Adipose tissue (tissue), 3 donors: ENCODE data around the gene HEATR5A. TPM values are rescaled to one million over a fixed set of nuclear protein-coding genes. Genes with fewer than 3 reads are reported as not detected.
A peak's percentile ranks its signal among the peaks of the same experiment; 100 is the strongest.
"Not testable (repeated sequence)": the region's sequence is repeated elsewhere in the genome, so short reads cannot be mapped to it uniquely, and the experiment has no call there.

ENCODE experiments used
- H3K27ac ChIP-seq: one replicate; pipeline ENCODE4 v1.5.1; 2013; ENCODE audit warnings: low read depth, low read length
- WGBS, 3 donors: extraction: QIAGEN DNeasy Blood & Tissue Kit; methylation state at CpG; one replicate each; pipeline ENCODE4 v1.1.7; 2013; 5-methylcytosine and 5-hydroxymethylcytosine counted together
- polyA plus RNA-seq, 3 donors: library from polyadenylated mRNA; stranded (reverse); fragments of 200-250 nt; gene quantifications; one replicate each; pipeline ENCODE4 v1.2.3, GENCODE V29; 2013
- donor health status: healthy with polysubstance abuse.
- donor health status: Bipolar disorder and iron deficiency.
- donor health status: healthy.

The HEATR5A gene
- polyA plus RNA-seq: 10 to 100 TPM in 1 of 3 donors, 1 to 10 TPM in 2; 3.8 to 10.8 (median 7.8) TPM

- no peak within 1 kb of the TSS for H3K27ac ChIP-seq
- WGBS, 3 donors: 1 to 2% (median 2%) methylated on average over 56 of the region's 56 CpGs
These were observed at the start of gene HEATR5A for GRCh38 chr14:31420319-31421111. HEATR5A (minus strand) TSS chr14:31420550; CDS start chr14:31402975, 17,575 bp downstream.

DNA sequence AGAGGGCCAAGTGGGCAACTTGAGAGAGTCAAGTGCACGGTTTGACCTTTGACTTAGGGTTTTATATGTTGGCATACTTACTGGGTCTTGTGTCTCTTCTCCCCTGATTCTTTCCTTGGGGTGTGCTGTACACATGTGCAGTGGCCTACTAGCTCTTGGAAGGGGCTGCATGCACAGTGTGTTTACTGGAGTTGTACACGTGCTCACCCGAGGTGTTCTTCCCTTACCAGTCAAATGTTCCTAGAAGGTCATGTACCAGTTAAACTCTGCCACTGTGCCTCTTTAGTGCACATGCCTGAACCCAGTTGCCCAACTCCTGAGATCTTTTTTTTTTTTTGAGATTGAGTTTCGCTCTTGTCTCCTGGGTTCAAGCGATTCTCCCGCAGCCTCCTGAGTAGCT, 46.2 kb upstream of the HEATR5A start:
- 85 to 90% (median 85%) methylated on average over 6 of the region's 6 CpGs for WGBS, 3 donors
- H3K27ac ChIP-seq: no peak overlapping the region

DNA sequence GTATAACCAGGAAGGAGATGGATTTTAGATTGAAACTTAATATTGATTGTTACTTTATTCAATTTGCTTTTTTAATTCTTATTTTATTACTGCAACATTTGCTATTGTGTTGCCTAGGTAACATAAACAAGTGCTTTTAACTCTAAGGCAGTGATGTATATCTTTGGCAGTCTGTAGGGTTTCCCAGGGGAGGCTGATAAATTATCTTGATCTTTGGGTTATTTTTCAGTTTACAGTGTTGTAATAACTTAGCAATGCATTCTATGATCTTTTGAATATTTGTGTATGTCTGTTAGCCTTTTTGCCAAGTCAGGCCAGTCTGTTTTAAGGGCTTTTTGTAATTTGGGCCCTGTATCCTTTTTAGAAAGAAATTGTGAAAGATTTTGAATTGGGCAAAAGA, 44.8 kb upstream of the HEATR5A start:
- no peak overlapping the region for H3K27ac ChIP-seq

DNA sequence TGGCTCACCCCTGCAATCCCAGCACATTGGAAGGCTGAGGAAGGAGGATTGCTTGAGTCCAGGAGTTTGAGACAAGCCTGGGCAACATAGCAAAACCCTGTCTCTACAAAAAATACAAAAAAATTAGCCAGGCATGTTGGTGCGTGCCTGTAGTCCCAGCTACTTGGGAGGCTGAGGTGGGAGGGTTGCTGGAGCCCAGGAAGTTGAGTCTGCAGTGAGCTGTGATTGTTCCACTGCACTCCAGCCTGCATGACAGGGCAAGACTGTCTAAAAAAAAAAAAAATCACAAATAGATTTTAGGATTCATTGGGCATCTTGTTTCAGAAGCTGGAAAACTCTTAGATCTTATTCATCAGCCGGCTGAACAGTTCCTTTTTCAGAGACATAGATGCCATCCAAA, 42.1 kb upstream of the HEATR5A start:
- not testable (repeated sequence) for H3K27ac ChIP-seq
- 87 to 89% (median 87%) methylated on average over 2 of the region's 2 CpGs for WGBS, 3 donors

GRCh38 chr14:31461545-31461944, 41.2 kb upstream of the HEATR5A start:
- WGBS, 3 donors: 79 to 84% (median 82%) methylated on average over 3 of the region's 3 CpGs
- no peak overlapping the region for H3K27ac ChIP-seq

DNA sequence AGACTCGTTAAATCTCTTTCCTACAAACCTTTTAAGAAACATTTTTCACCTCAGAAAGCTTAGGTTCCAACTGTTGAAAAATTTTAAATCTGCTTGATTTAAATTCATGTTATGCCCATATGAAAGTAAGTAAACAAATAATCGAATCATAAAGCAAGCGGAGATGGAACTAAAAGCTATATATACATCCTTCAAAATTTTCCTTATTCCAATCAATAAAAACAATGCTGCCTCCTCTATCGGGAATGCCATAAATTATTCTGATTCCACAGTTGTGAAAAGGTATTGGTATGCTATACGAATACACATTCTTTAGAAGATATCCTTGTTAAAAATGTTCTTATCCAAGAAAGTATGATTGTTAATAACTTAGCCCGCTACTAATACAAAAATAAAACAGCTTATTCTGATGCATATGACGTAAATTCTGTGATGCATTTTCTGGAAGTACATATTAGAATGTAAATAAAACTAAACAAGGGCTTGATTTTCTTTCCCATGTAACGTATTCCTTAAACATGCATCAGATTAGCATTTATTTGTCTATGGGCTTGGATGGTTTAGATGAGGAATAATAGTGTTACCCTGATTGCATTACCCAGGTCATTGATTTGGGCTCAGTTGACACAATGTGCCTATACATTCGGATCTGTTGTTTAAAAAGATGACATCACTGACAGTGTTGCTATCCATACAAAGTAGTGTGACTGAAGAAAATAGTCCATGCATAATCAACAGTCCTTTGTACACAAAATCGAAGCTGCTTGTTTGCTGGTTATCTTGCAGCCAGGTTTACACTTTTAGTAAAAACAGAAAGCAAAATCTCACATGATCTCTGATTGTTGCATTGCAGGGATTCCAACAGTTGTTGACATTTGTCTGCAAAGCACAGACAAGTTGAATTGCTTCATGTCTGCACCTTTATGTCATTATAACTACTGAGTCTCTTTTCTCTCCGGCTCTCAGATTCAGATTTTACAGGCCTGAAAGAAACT, 37.6 kb upstream of the HEATR5A start:
- no peak overlapping the region for H3K27ac ChIP-seq
- 43 to 56% (median 55%) methylated on average over 11 of the region's 11 CpGs for WGBS, 3 donors

DNA sequence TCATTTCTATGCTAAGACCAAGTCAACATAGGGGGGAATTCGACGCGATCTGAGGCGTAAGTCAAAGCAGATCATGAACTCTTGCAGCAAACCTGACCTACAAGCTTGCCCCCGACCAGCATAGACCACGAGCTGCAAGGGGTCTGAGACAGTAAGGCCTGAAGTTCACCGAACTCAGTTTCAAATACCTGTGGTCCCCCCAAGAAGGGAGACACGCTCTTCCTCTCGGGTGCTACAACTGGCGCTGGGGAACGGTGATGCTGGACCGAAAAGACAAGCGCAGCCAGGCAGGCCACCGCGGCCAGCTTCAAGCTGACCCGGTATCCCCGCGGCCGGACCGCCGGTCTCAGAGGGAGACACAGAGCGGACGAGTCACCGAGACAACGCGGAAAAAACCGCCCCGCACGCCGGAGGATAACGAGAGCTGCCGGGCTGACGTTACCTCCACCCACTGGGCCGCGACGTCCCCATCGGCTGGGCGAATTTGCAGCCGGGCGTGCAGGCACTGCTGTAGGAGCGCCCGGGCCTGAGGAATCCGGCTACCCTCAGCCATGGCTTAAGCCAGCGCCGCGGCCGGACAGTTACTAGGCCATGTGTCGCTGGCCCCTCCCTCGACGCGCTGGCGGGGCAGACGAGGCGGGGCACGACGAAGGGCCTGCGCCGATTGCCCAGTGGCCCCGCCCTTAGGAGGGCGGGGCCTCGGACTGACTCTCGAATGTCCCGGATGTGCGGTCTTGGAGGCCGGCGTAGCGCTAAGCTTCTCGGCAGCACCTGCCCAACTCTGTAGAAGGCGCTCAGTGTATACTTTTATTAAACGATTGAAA, 36.7 kb upstream of the HEATR5A start, which contains the start of gene DTD2:
Gene DTD2, minus strand, starts transcription at position 666 of the 824 bp plus-strand sequence. Its CDS starts 113 bp downstream, at position 553.
- WGBS, 3 donors: 2 to 4% (median 2%) methylated on average over 70 of the region's 70 CpGs
- H3K27ac ChIP-seq: peak within 1 kb of the TSS; percentile 21

DNA sequence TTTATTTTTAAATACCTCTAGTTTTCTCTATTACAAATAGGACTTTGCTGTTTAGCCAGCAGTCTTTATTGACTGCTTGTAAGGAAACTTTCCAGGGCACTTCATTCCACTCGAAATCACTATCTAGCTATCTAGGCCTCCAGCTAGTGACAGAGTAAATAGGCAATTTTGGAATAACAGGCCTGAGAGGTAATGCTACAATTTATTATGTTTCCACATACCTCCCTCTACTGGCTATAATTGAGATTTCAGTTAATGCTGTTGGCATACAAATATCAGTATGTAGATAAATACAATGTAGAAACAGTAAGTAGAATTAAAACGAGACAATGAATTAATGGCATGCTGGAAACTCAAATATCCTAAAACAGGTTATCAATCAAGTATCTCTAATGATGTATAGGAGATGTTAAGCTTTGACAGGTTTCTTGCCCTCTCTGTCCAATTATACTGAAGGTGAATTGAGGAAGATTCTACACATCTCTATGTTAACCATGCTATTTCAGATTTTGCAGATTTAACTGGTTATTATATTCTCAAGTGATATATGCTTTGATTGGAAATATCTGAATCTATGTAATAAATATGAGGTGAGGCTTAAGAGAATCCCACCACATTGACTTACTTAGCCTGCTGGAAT, 29.7 kb upstream of the HEATR5A start:
- no peak overlapping the region for H3K27ac ChIP-seq
- 20 to 45% (median 43%) methylated on average over 2 of the region's 2 CpGs for WGBS, 3 donors

- 65 to 83% (median 77%) methylated on average over 8 of the region's 8 CpGs for WGBS, 3 donors
- no peak overlapping the region for H3K27ac ChIP-seq
These were observed 28.8 kb upstream of the HEATR5A start for GRCh38 chr14:31449136-31449535.

- 70 to 89% (median 85%) methylated on average over 1 of the region's 1 CpG for WGBS, 3 donors
These were observed 25.4 kb upstream of the HEATR5A start for GRCh38 chr14:31445703-31446102.

GRCh38 chr14:31442284-31442683, 21.9 kb upstream of the HEATR5A start:
- H3K27ac ChIP-seq: no peak overlapping the region
- WGBS, 3 donors: 76 to 90% (median 88%) methylated on average over 6 of the region's 6 CpGs

More at GRCh38 chr14:31445703-31446102, 25.4 kb upstream of the HEATR5A start:
- H3K27ac ChIP-seq: no peak overlapping the region

- 49 to 82% (median 80%) methylated on average over 7 of the region's 7 CpGs for WGBS, 3 donors
- no peak overlapping the region for H3K27ac ChIP-seq
These were observed 21.1 kb upstream of the HEATR5A start for GRCh38 chr14:31441273-31442111.

DNA sequence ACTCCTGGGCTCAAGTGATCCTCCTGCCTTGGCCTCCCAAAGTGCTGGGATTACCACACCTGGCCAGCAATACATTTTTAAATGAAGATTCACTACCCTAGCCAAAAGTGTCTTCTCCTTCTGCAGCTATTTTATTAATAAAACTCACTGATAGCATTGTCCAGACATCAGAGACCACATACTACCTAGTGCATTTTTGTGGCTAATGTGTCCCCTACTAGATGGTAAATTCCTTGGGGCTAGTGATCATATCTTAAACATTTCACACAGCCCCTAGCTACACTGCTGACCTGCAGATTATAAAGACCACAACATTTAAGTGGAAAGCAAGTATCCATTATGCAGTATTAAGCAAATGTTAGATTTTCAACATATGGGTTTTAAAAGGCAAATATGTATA, 19.9 kb upstream of the HEATR5A start:
- no peak overlapping the region for H3K27ac ChIP-seq

- H3K27ac ChIP-seq: no peak overlapping the region
- 77 to 91% (median 89%) methylated on average over 2 of the region's 2 CpGs for WGBS, 3 donors
These were observed 19.2 kb upstream of the HEATR5A start for GRCh38 chr14:31439561-31439960.

DNA sequence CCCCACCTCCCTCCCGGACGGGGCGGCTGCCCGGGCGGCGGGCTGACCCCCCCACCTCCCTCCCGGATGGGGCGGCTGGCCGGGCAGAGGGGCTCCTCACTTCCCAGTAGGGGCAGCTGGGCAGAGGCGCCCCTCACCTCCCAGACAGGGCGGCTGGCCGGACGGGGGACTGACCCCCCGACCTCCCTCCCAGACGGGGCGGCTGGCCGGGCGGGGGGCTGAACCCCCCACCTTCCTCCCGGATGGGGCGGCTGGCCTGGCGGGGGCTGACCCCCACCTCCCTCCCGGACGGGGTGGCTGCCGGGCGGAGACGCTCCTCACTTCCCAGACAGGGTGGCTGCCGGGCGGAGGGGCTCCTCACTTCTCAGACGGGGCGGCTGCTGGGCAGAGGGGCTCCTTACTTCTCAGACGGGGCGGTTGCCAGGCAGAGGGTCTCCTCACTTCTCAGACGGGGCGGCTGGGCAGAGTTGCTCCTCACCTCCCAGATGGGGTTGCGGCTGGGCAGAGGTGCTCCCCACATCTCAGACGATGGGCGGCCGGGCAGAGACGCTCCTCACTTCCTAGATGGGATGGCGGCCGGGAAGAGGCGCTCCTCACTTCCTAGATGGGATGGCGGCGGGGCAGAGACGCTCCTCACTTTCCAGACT, 16.8 kb upstream of the HEATR5A start:
- H3K27ac ChIP-seq: not testable (repeated sequence)
- 93 to 94% (median 93%) methylated on average over 9 to 39 of the region's 45 CpGs for WGBS, 3 donors

DNA sequence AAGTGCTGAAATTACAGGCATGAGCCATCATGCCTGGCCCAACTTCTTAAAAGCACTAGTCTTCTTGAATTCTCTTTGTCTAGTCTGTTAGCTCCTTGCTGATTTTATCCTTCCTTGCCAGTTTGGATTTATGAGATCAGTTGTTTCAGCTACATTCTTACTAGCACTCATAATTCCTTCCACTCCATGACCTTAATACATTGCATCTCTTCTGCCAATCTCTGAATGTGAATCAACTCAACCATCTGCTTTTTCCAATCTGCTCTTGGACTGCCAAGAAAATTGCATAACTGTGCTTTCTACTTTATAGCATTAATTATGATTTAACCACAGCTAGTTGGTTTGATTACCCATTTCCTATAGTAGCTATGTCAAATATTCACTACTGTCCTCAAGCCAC, 14.9 kb upstream of the HEATR5A start:
- no peak overlapping the region for H3K27ac ChIP-seq
